Fibroblast of skin of back (primary cell): Measurements from ENCODE around the gene ASB18.

Experiments used
- DNase-seq: peaks from one replicate; pipeline ENCODE4 v3.0.0-alpha.2; 2013

ASB18 gene

DNA sequence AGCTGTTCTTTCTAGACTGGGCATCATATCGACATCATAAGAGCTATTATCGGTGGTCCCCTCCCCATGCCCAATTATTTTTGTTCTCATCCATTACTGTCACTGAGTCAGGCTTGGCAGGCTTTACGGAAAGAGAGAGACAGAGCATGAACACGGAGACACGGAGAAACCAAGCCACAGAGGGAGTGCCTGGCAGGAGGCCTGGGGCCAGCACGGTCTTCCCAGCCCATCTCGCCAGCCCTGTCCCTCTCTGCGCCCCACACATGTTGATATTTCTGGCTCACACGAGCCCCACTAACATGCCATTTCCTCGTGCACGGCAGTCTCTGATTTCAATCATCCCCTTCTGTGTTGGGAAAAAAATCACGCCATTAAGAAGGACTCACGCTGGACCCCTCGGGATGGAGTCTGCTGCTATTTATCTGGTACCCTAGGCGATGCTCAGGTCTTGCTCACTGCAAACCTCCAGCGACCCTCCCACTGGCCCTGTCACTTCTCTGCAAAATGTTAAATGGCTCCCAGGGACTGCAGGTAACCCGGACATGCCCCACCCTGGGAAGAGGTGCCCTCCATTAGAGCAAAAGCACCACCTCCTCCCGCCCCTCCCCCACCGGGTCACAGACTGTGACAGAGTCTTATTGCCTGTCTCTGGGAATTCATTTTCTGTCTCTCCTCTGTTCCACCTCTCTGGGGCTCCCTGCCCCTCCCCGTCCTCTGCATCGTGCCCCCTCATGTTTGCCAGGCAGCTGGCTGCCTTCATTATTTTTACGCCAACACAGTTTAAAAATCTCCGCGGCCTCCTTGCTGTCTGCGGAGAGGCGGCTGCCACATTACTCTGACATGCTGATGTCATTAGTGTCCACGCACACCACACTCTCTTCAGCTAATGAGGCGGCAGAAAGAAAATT is 55.9 kb downstream of the ASB18 start:
- DNase-seq: no peak

- DNase-seq: no peak
Measured at GRCh38 chr2:236207472-236207871, 56.7 kb downstream of the ASB18 start.

DNA sequence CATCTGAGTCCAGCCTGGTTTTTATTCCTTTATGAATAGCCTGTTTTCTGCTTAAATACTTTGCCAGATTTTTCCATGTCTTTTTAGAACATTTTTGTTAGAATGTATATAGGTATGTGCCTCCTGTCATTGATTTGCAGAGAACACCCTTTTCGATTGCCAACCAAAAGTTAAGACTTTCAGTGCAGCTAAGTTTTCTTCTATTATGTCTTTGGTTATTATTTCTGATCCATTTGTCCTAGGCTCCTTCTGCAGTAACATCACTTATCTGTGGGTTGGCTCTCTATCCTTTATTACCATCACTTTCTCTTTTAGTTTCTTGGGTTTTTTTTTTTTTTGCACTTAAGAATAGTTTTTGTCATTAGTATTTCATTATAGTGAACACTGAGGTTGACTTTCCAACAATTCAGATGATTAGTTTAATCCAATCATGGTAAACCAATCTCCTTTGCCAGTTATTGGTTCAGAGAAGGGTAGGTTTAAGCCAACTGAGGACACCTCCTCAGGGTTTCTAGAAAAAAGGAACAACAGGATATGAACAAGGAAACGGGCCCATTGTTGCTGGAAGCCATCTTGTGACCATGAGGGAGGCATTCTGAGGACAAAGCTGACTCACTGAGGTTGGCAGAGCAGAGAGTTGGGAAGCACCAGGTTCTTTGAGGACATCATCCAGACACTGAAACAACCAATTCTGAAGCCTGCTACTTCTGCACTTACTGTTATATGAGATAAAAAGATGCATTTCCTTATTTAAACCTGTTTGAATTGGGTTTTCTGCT is 58.1 kb downstream of the ASB18 start:
- no peak for DNase-seq

DNA sequence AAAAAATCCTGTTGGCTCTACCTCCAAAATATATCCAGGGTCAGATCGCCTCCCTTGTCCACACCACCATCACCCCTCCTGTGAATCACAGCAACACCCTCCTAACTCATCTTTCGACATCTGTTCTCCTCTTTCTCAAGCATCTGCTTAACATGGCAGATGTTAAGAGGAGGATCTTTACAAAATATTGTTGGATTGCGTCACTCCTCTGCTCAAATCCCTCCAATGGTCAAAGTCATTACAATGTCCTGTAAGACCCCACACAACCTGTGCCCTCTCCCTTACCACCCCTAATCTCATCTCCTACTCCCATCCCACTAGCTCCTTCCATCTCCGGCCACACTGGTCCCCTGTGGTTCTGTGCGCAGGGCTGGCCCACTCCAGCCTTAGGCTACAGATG is 59.3 kb downstream of the ASB18 start:
- DNase-seq: no peak

DNA sequence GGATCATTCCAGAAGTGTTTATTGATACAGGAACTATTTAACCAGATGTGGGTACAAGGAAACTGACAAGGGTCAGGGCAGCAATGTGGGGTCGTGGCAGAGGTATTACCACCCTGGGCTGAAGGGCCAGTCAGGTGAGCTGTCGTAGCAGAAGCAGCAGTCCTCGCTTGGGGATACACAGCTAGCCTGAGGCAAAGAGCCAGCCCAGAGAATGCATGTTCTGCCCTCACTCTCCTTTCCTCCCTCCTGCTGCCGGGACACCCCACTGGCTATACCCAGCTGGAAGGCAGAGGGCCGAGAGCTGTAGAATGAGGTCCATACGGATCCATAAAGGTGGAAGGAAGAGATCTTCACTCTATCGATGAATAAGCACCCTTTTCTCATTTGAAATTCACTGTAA is 63.8 kb downstream of the ASB18 start:
- DNase-seq: no peak

DNA sequence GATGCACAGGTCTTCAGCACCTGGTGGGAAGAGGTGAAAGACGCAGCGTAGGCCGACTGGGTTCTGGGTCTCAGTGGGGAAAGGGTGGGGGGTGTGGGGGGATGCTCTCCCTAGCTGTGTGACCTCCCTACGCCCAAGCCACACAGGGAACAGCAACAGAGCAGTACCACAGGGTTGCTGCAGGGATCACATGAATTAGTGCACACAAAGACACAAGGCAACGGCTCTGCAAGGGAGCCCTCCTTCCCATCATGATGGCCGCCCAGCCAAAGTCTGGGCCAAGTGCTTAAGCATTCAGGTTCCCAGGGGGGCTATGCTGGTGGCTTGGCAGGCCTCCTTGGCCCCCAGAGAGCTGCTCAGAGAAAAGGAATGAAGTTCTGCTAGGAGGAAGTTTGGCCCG is 67.8 kb downstream of the ASB18 start:
- DNase-seq: peak; percentile 23

DNA sequence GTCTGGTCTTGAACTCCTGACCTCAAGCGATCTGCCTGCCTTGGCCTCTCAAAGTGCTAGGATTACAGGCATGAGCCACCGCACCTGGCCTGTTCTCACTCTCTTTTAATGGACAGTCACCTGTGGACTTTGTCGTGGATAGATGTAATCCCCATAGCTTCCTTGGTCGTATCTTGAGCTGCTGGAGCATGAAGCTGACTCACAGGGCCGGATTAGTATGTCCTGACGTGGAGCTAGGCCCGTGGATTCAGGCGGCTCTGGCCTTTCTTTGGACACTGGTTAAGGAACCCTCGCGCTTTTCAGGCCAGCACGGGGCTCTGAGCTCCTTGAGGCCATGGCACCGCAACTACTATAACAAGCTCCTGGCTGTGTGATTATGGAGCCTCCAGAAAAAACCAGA is 68.5 kb downstream of the ASB18 start:
- no peak for DNase-seq

DNA sequence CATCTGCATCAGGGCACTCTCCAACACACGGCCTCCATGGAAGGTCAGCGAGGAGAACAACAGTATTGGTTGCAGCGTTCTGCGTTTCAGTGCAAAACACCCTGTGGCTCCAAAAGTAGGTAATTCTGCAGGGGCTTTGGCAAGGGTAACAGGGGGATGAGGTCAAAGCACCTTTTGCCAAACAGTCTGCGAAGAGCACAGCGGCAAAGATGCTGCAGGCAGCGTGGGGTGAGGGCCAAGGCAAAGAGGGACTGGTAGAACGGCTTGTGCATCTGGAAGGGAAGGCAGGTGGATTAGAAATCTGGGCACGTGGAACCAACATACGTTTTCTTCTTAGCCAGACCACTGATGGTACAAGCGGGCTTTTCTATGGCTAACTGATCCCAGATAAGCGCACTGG is 69.4 kb downstream of the ASB18 start:
- no peak for DNase-seq

DNA sequence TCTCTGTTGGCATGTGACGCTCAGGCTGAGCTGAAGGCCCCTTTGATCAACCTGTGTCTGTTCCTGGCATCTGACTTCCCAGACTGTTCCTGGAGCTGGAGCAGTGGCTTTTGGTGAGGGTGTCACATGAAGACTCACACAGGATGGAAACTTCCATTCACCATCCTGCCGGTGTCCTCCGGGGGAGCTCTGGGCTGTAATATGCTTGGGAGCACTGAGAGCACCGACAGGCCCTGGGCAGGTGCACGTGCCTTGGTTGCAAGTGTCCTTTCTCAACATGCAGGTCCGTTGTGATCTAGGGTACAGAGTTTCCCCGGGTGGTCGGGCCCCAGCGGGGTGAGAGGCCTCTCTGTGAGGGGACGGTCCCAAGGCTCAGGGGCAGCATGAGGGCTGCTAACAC is 71.2 kb downstream of the ASB18 start:
- DNase-seq: no peak

GRCh38 chr2:236190674-236191073 is 73.5 kb downstream of the ASB18 start:
- no peak for DNase-seq

DNA sequence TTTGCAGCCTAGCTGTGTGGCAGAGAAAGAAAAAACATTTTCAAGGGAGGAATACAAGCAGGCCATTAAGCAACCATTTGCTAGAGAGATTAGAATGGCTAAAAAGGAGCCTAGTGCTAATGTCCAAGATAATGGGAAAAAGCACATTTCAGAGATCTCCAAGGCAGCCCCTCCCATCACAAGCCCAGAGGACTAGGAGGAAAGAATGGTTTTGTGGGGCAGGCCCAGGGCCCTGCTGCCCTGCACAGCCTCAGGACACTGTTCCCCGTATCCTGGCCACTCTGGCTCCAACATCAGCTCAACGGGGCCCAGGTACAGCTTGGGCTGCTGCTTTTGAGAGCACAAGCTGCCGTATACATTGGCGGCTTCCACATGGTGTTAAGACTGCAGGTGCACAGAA is 79.5 kb downstream of the ASB18 start:
- DNase-seq: no peak

- peak; percentile 79 for DNase-seq
Measured at GRCh38 chr2:236180831-236181453, 83.3 kb downstream of the ASB18 start.

GRCh38 chr2:236180076-236180816 is 84.0 kb downstream of the ASB18 start:
- peak; percentile 91 for DNase-seq

DNA sequence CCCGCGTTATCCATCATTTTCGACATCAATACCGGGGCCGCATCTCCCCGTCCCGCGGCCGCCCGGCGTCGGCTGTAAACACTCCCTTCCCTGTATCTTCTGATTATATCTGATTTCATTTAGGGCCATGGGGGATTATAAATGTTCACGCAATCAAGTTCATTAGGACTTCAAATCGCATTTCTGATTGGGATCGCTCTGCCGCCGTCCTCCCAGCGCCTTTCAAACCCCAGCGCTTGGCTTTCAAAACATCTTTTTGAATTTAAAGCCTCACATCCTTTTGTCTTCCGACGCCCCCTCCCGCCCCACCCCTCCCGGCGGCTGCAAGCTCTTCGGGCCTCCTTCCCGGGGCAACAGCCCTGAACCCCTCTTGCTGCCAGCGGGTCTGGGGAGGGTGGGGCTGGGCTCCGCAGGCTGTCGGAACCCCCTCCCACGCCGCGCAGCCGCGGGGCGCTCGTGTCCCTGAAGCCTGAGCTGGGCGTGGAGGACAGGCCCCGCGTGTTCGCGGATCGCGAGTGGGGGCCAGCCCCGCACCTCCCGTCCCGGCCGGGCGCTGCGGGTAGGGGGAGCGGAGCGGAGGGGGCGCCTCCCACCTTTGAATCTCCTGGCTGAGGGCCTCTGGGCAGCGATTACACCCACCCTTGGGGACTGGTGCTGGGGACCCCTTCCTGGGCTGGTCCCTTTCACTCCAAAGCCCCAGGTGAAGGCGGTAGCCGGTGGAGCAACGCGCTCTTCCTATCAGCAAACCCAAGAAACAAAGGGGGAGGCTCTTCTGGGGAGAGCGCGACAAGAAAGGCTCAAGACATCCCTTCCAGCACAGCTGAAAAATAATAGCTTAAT is 84.8 kb downstream of the ASB18 start:
- peak; percentile 64 for DNase-seq

DNA sequence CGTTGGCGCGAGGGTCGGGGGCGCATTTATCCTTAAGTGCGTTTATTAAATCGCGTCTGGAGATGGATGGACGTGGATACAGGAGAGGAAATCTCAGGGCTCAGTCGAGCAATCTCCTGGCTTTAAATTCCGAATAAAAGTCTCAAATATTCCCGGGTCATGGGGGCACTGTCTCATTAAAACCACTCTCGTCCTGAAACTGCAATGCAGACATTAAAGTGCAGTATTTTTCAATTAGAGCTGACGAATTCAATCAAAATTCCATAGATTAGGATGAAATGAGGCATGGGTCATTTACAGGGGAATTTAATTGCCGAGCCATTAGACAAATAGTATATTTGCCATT is 85.3 kb downstream of the ASB18 start:
- no peak for DNase-seq

DNA sequence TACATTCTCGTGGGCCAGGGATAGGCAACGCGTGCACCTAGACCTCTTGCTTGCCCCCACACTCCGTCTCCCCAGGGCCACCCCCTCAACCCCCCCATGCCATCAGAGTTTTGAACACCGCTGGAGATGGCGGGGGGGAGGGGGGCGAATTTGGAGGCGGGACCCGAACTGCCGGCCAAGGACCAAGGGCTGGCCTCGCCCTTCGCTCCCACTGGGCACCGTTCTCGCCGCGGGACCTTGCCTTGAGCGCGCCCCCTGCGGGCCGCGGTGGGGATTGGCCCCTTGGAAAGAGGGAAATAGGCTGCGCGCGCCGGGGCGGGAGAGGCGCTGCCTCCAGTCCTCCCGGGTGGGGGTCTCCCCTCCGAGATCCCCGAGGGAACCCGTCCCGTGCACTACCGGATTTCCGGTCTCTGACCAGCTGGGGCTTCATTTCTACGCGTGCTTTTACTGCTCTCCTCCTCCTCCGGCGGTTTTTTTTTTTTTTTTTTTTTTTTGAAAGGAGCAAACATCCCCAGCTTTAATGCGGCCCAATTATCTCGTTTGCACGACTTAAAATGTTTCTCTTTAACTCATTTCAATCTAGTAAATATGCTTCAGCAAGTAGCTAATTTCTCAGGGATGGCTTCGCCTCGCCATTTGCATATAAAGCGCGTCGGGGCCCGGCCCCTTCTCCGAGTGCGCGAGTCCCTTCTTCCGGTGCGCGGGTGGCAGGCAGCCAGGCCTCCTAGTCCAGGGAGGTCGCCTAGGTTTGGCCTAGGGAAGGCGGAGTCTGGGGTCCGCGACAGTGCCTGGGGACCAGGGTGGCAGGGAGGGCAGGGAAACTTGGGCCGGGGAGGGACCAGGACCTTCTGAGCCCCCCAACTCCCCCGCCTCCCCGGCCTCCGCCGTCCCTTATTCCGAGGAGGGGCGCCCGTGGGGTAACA is 86.0 kb downstream of the ASB18 start:
- DNase-seq: peak; percentile 81

DNA sequence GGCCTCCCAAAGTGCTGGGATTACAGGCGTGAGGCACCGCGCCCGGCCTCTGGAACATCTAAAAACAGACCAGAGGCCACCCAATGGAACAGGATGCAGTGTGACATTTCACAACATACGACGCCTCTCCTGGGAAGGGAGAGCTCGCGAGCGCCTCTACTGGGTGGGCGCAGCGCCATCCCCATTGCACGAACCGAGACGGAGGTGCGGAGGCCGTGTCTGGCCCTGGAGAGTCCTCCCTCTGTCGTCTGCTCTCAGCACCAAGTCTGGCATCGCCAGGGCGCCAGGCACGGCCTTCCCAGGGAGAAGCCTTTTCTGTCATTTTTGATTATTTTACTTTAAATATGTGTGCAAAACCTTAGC is 86.6 kb downstream of the ASB18 start:
- peak; percentile 76 for DNase-seq

GRCh38 chr2:236176951-236177350 is 87.3 kb downstream of the ASB18 start:
- DNase-seq: no peak

GRCh38 chr2:236176417-236176816 is 87.8 kb downstream of the ASB18 start:
- peak; percentile 60 for DNase-seq

- DNase-seq: no peak
Measured at GRCh38 chr2:236175548-236176150, 88.6 kb downstream of the ASB18 start.
